Vagina (tissue), 2 donors: Measurements from ENCODE around the gene CADM4. TPM values are rescaled to one million over a fixed set of nuclear protein-coding genes. Genes with fewer than 3 reads are reported as not detected.

ENCODE experiments used
- DNase-seq, 2 donors: peaks; one replicate each; pipeline ENCODE4 v3.0.0-alpha.2; 2017; ENCODE audit errors: extremely low spot score in 2 of 2
- H3K27ac ChIP-seq: fragments of 200-600 bp; sonication (generic); one replicate; pipeline ENCODE4 v1.5.1; 2019
- H3K27me3 ChIP-seq: fragments of 200-600 bp; sonication (generic); one replicate; pipeline ENCODE4 v1.5.1; 2019
- H3K36me3 ChIP-seq, 2 donors: fragments of 200-600 bp; sonication (generic); one replicate each; pipeline ENCODE4 v1.5.1; 2017 to 2019
- H3K4me1 ChIP-seq: fragments of 200-600 bp; sonication (generic); one replicate; pipeline ENCODE4 v1.5.1; 2019
- H3K4me3 ChIP-seq, 2 donors: fragments of 200-600 bp; sonication (generic); 1 replicate in 1 of 2; 2 replicates in 1 of 2; pipeline ENCODE4 v1.5.1; 2016 to 2019
- H3K9me3 ChIP-seq: fragments of 200-600 bp; sonication (generic); one replicate; pipeline ENCODE4 v1.5.1; 2019
- POLR2A ChIP-seq, 2 donors: fragments of 450-650 bp; IDR thresholded peaks; one replicate each; pipeline ENCODE4 v1.6.1; 2017; ENCODE audit warnings: antibody characterized with exemption in 2 of 2, mild to moderate bottlenecking in 2 of 2, moderate library complexity in 2 of 2
- POLR2AphosphoS5 ChIP-seq, 2 donors: sonication (generic); formaldehyde crosslinking; IDR thresholded peaks; one replicate each; pipeline ENCODE4 v1.9.0; 2017; ENCODE audit warnings: antibody characterized with exemption in 2 of 2, mild to moderate bottlenecking in 2 of 2, low read depth in 1 of 2; ENCODE audit not compliant: insufficient read depth in 1 of 2
- intact Hi-C: fragments of 100-400 bp; cut with DNase I; formaldehyde crosslinking; loops from one replicate; pipeline ENCODE4 v1.15.1; 2023
- total RNA-seq: library from RNA; depleted of rRNA; stranded (reverse); fragments of >200 nt; gene quantifications from one replicate; pipeline ENCODE4 v1.2.3, GENCODE V29; 2016
- TF ChIP-seq, protein P1 (sequence below), 3 experiments: fragments of 450-650 bp in 2 of 3; fragments of 200-600 bp in 1 of 3; sonication (generic) in 1 of 3; IDR thresholded peaks; one replicate each; pipeline ENCODE4 v1.5.1; 2017 to 2019; ENCODE audit warnings: antibody characterized with exemption in 3 of 3, mild to moderate bottlenecking in 2 of 3, moderate library complexity in 2 of 3

The CADM4 gene
- total RNA-seq, 1 donor from 2014 or later: 4.7 TPM

DNA sequence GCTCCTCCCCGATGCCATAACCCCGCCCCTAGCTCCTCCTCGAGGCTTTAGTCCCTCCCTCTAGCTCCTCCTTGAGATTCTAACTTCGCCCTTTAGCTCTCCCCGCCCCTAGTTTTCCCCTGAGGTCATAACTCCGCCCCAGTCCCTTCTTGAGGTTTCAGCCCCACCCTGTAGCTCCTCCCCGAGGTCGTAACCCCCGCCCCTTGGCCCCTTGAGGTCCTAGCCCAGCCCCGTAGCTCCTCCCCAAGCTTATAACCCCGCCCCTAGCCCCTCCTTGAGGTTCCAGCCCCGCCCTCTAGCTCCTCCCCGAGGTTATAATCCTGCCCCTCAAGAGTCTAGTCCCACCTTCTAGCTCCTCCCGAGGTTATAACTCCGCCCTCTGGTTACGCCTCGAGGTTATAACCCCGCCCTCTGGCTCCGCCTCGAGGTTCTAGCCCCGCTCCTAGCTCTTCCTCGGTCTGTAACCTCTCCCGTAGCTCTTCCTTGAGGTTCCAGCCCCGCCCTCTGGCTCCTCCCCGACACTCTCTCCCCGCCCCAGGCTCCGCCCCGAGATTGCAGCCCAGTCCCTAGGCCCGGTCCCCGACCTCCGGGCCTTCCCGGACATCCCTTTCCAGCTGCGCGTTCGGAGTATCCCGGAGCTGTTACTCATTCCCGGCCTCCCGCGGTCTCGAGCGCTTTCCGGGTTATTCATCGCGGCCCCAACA, 28.9 kb upstream of the CADM4 start:
- peak; percentile 82 to 98 for TF ChIP-seq POLR2AphosphoS5 (IDR thresholded peaks at IDR 0.05; ENCODE audit: insufficient read depth in 1 of 2, low read depth in 1 of 2)
- peak in 1 of 2 donors; percentile 91 for TF ChIP-seq POLR2A (IDR thresholded peaks at IDR 0.05)
- TF ChIP-seq, protein P1, sequence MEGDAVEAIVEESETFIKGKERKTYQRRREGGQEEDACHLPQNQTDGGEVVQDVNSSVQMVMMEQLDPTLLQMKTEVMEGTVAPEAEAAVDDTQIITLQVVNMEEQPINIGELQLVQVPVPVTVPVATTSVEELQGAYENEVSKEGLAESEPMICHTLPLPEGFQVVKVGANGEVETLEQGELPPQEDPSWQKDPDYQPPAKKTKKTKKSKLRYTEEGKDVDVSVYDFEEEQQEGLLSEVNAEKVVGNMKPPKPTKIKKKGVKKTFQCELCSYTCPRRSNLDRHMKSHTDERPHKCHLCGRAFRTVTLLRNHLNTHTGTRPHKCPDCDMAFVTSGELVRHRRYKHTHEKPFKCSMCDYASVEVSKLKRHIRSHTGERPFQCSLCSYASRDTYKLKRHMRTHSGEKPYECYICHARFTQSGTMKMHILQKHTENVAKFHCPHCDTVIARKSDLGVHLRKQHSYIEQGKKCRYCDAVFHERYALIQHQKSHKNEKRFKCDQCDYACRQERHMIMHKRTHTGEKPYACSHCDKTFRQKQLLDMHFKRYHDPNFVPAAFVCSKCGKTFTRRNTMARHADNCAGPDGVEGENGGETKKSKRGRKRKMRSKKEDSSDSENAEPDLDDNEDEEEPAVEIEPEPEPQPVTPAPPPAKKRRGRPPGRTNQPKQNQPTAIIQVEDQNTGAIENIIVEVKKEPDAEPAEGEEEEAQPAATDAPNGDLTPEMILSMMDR (IDR thresholded peaks at IDR 0.05): no peak
- Histone ChIP-seq H3K27me3 (no peaks in the 10 kb centered on the region), H3K36me3 (peaks cover 0 to 20% of the 10 kb centered on the region in 2 donors), H3K27ac (peak overlapping the region; percentile 89), H3K9me3 (no peaks in the 10 kb centered on the region), H3K4me3 (peak overlapping the region; percentile 57 to 81), H3K4me1 (peaks cover 17% of the 10 kb centered on the region)
- peak; percentile 100 for DNase-seq
- intact Hi-C loops: no loop called here

DNA sequence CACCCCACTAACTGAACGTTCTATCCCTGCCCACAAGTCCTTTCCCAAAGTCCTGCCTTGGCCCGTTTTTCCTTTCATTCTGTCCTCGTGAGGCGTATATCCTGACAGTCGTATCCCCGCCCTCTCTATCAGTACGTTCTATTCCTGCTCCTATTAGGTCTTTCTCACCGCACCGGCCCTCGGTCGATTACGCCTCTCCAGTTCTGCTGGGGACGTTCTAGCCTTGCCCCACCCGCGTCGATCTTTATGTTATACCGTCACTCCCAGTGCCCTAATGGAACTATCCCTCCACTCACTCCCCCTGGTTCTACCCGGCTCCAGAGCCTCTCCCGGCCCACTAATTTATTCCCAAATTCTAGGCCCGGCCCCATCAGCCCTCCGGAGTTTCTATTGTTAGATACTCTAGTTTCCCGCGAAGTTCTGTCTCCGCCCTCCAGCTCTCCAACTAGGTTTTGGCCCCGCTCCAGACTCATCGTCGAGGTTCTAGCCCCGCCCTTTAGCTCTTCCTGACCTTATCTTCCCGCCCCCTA, 28.3 kb upstream of the CADM4 start:
- Histone ChIP-seq H3K4me3 (peak overlapping the region; percentile 29 to 41), H3K4me1 (peaks cover 17% of the 10 kb centered on the region), H3K27ac (peak overlapping the region; percentile 89), H3K36me3 (peaks cover 0 to 25% of the 10 kb centered on the region in 2 donors), H3K27me3 (no peaks in the 10 kb centered on the region), H3K9me3 (no peaks in the 10 kb centered on the region)
- TF ChIP-seq, protein P1 (IDR thresholded peaks at IDR 0.05): no peak
- TF ChIP-seq POLR2AphosphoS5 (IDR thresholded peaks at IDR 0.05; ENCODE audit: insufficient read depth in 1 of 2, low read depth in 1 of 2) (no peak), POLR2A (IDR thresholded peaks at IDR 0.05) (no peak)
- intact Hi-C loops: no loop called here
- no peak for DNase-seq

DNA sequence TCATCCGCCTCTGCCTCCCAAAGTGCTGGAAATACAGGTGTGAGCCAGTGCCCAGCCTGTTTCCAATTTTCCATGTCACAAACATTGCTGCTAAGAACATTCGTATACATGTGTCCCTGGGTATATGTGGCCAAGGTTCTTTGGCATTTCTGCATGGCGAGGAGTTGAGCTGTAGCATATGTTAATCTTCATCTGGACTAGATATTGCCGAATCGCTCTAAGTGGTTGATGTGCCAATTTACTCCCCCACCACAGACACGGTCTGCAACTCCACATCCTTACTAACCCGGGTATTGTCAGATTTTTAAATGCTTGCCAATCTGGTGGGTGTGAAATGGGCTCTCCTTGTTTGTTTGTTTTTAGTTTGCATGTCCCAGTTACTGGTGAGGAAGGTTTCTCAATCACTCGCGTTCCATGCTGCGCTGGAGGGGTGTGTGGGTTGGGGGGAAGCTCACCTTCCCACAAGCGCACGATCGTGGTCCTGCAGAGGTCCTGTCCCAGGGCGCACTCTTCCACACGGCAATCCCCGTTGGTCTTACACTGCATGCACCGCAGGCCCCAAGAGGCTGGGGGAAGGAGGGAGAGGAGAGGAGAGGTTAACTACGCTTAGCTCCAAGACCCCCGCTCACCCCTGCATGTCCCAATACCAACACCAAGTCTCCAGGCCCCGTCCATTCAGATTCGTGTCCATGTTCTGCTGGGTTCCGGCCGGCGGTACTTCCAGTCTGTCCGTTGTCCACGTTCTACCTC, 27.7 kb upstream of the CADM4 start:
- peak in 1 of 2 donors; percentile 88 for DNase-seq
- H3K4me1 ChIP-seq: peaks cover 17% of the 10 kb centered on the region
- no peaks in the 10 kb centered on the region for H3K27me3 ChIP-seq
- peak overlapping the region; percentile 89 for H3K27ac ChIP-seq
- H3K9me3 ChIP-seq: no peaks in the 10 kb centered on the region
- TF ChIP-seq, protein P1 (IDR thresholded peaks at IDR 0.05): no peak
- TF ChIP-seq POLR2AphosphoS5 (IDR thresholded peaks at IDR 0.05; ENCODE audit: insufficient read depth in 1 of 2, low read depth in 1 of 2) (no peak), POLR2A (IDR thresholded peaks at IDR 0.05) (no peak)
- H3K36me3 ChIP-seq: peaks cover 0 to 28% of the 10 kb centered on the region in 2 donors
- H3K4me3 ChIP-seq: peak overlapping the region; percentile 29 to 41
- intact Hi-C loops: no loop called here

DNA sequence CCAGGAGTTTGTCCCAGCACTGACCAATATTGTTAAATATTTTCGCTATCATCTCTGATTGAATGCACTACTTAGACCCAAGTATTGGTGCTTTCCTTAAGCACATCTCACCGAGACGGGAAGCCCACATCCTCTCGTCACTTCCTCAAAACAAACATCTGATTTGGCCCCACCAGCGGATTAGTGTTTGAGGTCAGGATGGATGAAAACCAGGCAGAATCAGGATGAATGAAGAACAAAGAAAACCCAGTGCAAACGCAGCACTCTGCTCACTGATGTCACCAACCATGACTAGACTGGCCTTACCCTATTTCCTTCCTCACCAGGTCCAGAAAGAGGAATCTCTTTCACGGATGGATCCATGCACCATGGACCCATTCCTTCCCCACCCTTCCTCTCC, 24.4 kb upstream of the CADM4 start:
- H3K9me3 ChIP-seq: no peaks in the 10 kb centered on the region
- H3K4me1 ChIP-seq: peaks cover 8% of the 10 kb centered on the region
- H3K27ac ChIP-seq: no peak overlapping the region
- TF ChIP-seq POLR2A (IDR thresholded peaks at IDR 0.05) (no peak), POLR2AphosphoS5 (IDR thresholded peaks at IDR 0.05; ENCODE audit: insufficient read depth in 1 of 2, low read depth in 1 of 2) (no peak)
- TF ChIP-seq, protein P1 (IDR thresholded peaks at IDR 0.05): no peak
- no peak overlapping the region for H3K4me3 ChIP-seq
- intact Hi-C loops: no loop called here
- DNase-seq: no peak
- H3K27me3 ChIP-seq: no peaks in the 10 kb centered on the region
- peaks cover 0 to 39% of the 10 kb centered on the region in 2 donors for H3K36me3 ChIP-seq
